Frontal cortex (tissue), 4 donors: ENCODE results near the gene CLASP1. TPM values are rescaled to one million over a fixed set of nuclear protein-coding genes. Genes with fewer than 3 reads are reported as not detected.
"Not testable (repeated sequence)": the region's sequence is repeated elsewhere in the genome, so short reads cannot be mapped to it uniquely, and the experiment has no call there.

Experiments
- DNase-seq, 2 donors: peaks; one replicate each; pipeline ENCODE4 v3.0.0; 2012; ENCODE audit warnings: low spot score in 2 of 2
- FAIRE-seq: peaks from 2 replicates; lab custom pipeline; 2012; peaks lifted over from hg19 to GRCh38; lab: Jason Lieb, UNC
- total RNA-seq: library from RNA; depleted of rRNA; stranded (reverse); fragments of >200 nt; gene quantifications from one replicate; pipeline ENCODE4 v1.2.3, GENCODE V29; 2014
- donor health status: control.
- donor health status: control.
- donor health status: control.

The CLASP1 gene
- total RNA-seq, 1 donor from 2014 or later = 129 TPM

GRCh38 chr2:121561617-121562268, 87.5 kb downstream of the CLASP1 start:
- FAIRE-seq (no peak), DNase-seq (no peak)

- DNase-seq (no peak), FAIRE-seq (no peak)
Observed at GRCh38 chr2:121558329-121558728, 90.9 kb downstream of the CLASP1 start.

- DNase-seq (no peak), FAIRE-seq (no peak)
Observed at GRCh38 chr2:121555008-121555407, 94.3 kb downstream of the CLASP1 start.

GRCh38 chr2:121552477-121553180, 96.6 kb downstream of the CLASP1 start:
- FAIRE-seq, DNase-seq: not testable (repeated sequence)

GRCh38 chr2:121550669-121551068, 98.6 kb downstream of the CLASP1 start:
- no peak for FAIRE-seq
- DNase-seq = no peak

GRCh38 chr2:121547646-121548045, 101.6 kb downstream of the CLASP1 start:
- DNase-seq (no peak), FAIRE-seq (no peak)

GRCh38 chr2:121545913-121546312, 103.3 kb downstream of the CLASP1 start:
- DNase-seq = no peak
- no peak for FAIRE-seq

- no peak for FAIRE-seq
Observed at GRCh38 chr2:121545257-121545656, 104.0 kb downstream of the CLASP1 start.

GRCh38 chr2:121541495-121541894, 107.8 kb downstream of the CLASP1 start:
- no peak for FAIRE-seq
- no peak for DNase-seq

More at GRCh38 chr2:121545257-121545656, 104.0 kb downstream of the CLASP1 start:
- no peak for DNase-seq

- DNase-seq (no peak), FAIRE-seq (no peak)
Observed at GRCh38 chr2:121539750-121540469, 109.4 kb downstream of the CLASP1 start.

- DNase-seq (no peak), FAIRE-seq (no peak)
Observed at GRCh38 chr2:121536850-121537557, 112.3 kb downstream of the CLASP1 start.

- DNase-seq = no peak
- FAIRE-seq = no peak
Observed at GRCh38 chr2:121536347-121536746, 112.9 kb downstream of the CLASP1 start.

- FAIRE-seq (no peak), DNase-seq (no peak)
Observed at GRCh38 chr2:121534007-121534406, 115.3 kb downstream of the CLASP1 start.

GRCh38 chr2:121532894-121533293, 116.4 kb downstream of the CLASP1 start:
- no peak for FAIRE-seq
- no peak for DNase-seq

GRCh38 chr2:121532347-121532766, 116.9 kb downstream of the CLASP1 start:
- no peak for FAIRE-seq

GRCh38 chr2:121530212-121530705, 119.0 kb downstream of the CLASP1 start:
- peak; percentile 73 to 75 for DNase-seq
- FAIRE-seq = no peak

More at GRCh38 chr2:121532347-121532766, 116.9 kb downstream of the CLASP1 start:
- no peak for DNase-seq

- DNase-seq (peak; percentile 23 to 54), FAIRE-seq (no peak)
Observed at GRCh38 chr2:121529439-121530211, 119.6 kb downstream of the CLASP1 start.

GRCh38 chr2:121527009-121527682, 122.1 kb downstream of the CLASP1 start:
- FAIRE-seq (no peak), DNase-seq (no peak)
